ENCODE measurements around the gene JAK3.

The JAK3 gene

GRCh38 chr19:17863520-17864182 lies 15.9 kb upstream of the JAK3 start:
- Mint-ChIP-seq H3K4me3 (peak overlapping the region; percentile 46 to 79 (median 48)), H3K4me1 (peaks cover 16% of the 10 kb centered on the region), H3K36me3 (ENCODE audit: low read depth) (peaks cover 42% of the 10 kb centered on the region), H3K9me3 (no peaks in the 10 kb centered on the region), H3K27me3 (ENCODE audit: low read depth) (peaks cover 14% of the 10 kb centered on the region), H3K27ac (no peak overlapping the region)
- TF ChIP-seq CTCF (IDR thresholded peaks at IDR 0.05; ENCODE audit: unreplicated experiment in 3 of 3) = no peak

GRCh38 chr19:17862711-17863519 lies 15.1 kb upstream of the JAK3 start:
- Mint-ChIP-seq H3K27ac (no peak overlapping the region), H3K9me3 (no peaks in the 10 kb centered on the region), H3K36me3 (ENCODE audit: low read depth) (peaks cover 42% of the 10 kb centered on the region), H3K4me3 (peak overlapping the region; percentile 70 to 100 (median 82)), H3K4me1 (peaks cover 16% of the 10 kb centered on the region), H3K27me3 (ENCODE audit: low read depth) (peaks cover 9% of the 10 kb centered on the region)
- no peak for TF ChIP-seq CTCF (IDR thresholded peaks at IDR 0.05; ENCODE audit: unreplicated experiment in 3 of 3)

GRCh38 chr19:17861542-17862402 lies 14.0 kb upstream of the JAK3 start:
- TF ChIP-seq CTCF (IDR thresholded peaks at IDR 0.05; ENCODE audit: unreplicated experiment in 3 of 3) = no peak
- H3K9me3 Mint-ChIP-seq = no peaks in the 10 kb centered on the region
- peak overlapping the region in 1 of 3 experiments; percentile 95 for H3K27ac Mint-ChIP-seq
- H3K27me3 Mint-ChIP-seq (ENCODE audit: low read depth) = peaks cover 3% of the 10 kb centered on the region
- H3K4me1 Mint-ChIP-seq = peaks cover 16% of the 10 kb centered on the region
- peak overlapping the region; percentile 94 to 100 (median 95) for H3K4me3 Mint-ChIP-seq
- peaks cover 42% of the 10 kb centered on the region for H3K36me3 Mint-ChIP-seq (ENCODE audit: low read depth)

GRCh38 chr19:17860993-17861360 lies 13.2 kb upstream of the JAK3 start:
- Mint-ChIP-seq H3K27ac (peak overlapping the region in 2 of 3 experiments; percentile 53 to 95), H3K9me3 (no peaks in the 10 kb centered on the region), H3K36me3 (ENCODE audit: low read depth) (peaks cover 42% of the 10 kb centered on the region), H3K4me3 (peak overlapping the region; percentile 94 to 100 (median 95)), H3K27me3 (ENCODE audit: low read depth) (no peaks in the 10 kb centered on the region), H3K4me1 (peaks cover 16% of the 10 kb centered on the region)
- TF ChIP-seq CTCF (IDR thresholded peaks at IDR 0.05; ENCODE audit: unreplicated experiment in 3 of 3) = no peak

GRCh38 chr19:17860331-17860992 lies 12.7 kb upstream of the JAK3 start:
- Mint-ChIP-seq H3K4me1 (peaks cover 16% of the 10 kb centered on the region), H3K27ac (peak overlapping the region; percentile 82 to 95 (median 90)), H3K36me3 (ENCODE audit: low read depth) (peaks cover 38% of the 10 kb centered on the region), H3K4me3 (peak overlapping the region; percentile 94 to 100 (median 95)), H3K9me3 (no peaks in the 10 kb centered on the region), H3K27me3 (ENCODE audit: low read depth) (peaks cover 4% of the 10 kb centered on the region)
- no peak for TF ChIP-seq CTCF (IDR thresholded peaks at IDR 0.05; ENCODE audit: unreplicated experiment in 3 of 3)

Measured in nephron (organoid).